NCI-H748 (cell line): ENCODE measurements around the gene OBSCN.
A peak's percentile ranks its signal among the peaks of the same experiment; 100 is the strongest.

Experiments used
- DNase-seq: peaks from one replicate; lab custom pipeline; 2025; ENCODE audit not compliant: unreplicated experiment; lab: John Stamatoyannopoulos, UW

The OBSCN gene

GRCh38 chr1:228394571-228395394, 186.9 kb downstream of the OBSCN start:
- DNase-seq, result no peak

GRCh38 chr1:228396770-228397662, 189.2 kb downstream of the OBSCN start:
- no peak for DNase-seq

- DNase-seq, result no peak
Measured at GRCh38 chr1:228397966-228398365, 190.1 kb downstream of the OBSCN start.

- no peak for DNase-seq
Measured at GRCh38 chr1:228398741-228399461, 191.1 kb downstream of the OBSCN start.

GRCh38 chr1:228399531-228400236, 191.8 kb downstream of the OBSCN start:
- no peak for DNase-seq

GRCh38 chr1:228400237-228400651, 192.4 kb downstream of the OBSCN start:
- no peak for DNase-seq

- DNase-seq, result no peak
Measured at GRCh38 chr1:228400692-228401454, 193.0 kb downstream of the OBSCN start.

- no peak for DNase-seq
Measured at GRCh38 chr1:228401782-228402640, 194.2 kb downstream of the OBSCN start.

GRCh38 chr1:228402641-228403025, 194.8 kb downstream of the OBSCN start:
- no peak for DNase-seq

- no peak for DNase-seq
Measured at GRCh38 chr1:228403231-228403631, 195.4 kb downstream of the OBSCN start.

GRCh38 chr1:228404107-228404720, 196.4 kb downstream of the OBSCN start:
- no peak for DNase-seq

- DNase-seq, result peak; percentile 2
Measured at GRCh38 chr1:228405200-228405978, 197.5 kb downstream of the OBSCN start.

- no peak for DNase-seq
Measured at GRCh38 chr1:228405979-228406228, 198.1 kb downstream of the OBSCN start.

- no peak for DNase-seq
Measured at GRCh38 chr1:228407106-228408040, 199.5 kb downstream of the OBSCN start.

- no peak for DNase-seq
Measured at GRCh38 chr1:228408041-228408868, 200.4 kb downstream of the OBSCN start.
